GM12878 (cell line): ENCODE results near the gene SNED1. TPM values are rescaled to one million over a fixed set of nuclear protein-coding genes. Genes with fewer than 3 reads are reported as not detected.

Experiments
- ATAC-seq: fragments of 200-7000 bp; cut with Tn5 transposase; 3 replicates; pipeline ENCODE4 v1.9.1; 2020; ENCODE audit warnings: mild to moderate bottlenecking, moderate library complexity
- BruUV-seq: library from RNA; stranded (reverse); fragments of 400-500 nt; replicated peaks from 2 replicates; lab custom pipeline; 2021; lab: Mats Ljungman, UMichigan
- CTCF ChIA-PET: fragments of 300-600 bp; sonication (Branson Sonifier 250); formaldehyde crosslinking; extraction: SDS; loops from one replicate; lab custom pipeline; 2021; ENCODE audit warnings: inconsistent platforms; lab: Yijun Ruan, JAX
- POLR2A ChIA-PET: fragments of 350-600 bp; formaldehyde crosslinking; extraction: SDS; loops from one replicate; lab custom pipeline; 2021; ENCODE audit warnings: inconsistent platforms; lab: Charles Lee
- RAD21 ChIA-PET: fragments of 300-600 bp; sonication (Branson Sonifier 250); formaldehyde crosslinking; loops from one replicate; lab custom pipeline; 2023; ENCODE audit warnings: antibody characterized with exemption; ENCODE audit not compliant: unreplicated experiment; lab: Charles Lee
- SMC1A ChIA-PET: fragments of 300-600 bp; sonication (Branson Sonifier 250); formaldehyde crosslinking; loops from one replicate; lab custom pipeline; 2023; ENCODE audit not compliant: unreplicated experiment, uncharacterized antibody; lab: Charles Lee
- DNase-seq: peaks from one replicate; pipeline ENCODE4 v3.0.0-alpha.2; 2011; ENCODE audit warnings: low read depth, low spot score
- FAIRE-seq: peaks from 3 replicates; lab custom pipeline; 2011; peaks lifted over from hg19 to GRCh38; lab: Jason Lieb, UNC
- H2AFZ ChIP-seq: 2 replicates; pipeline ENCODE4 v1.6.0; 2011; ENCODE audit warnings: low read depth, low read length, control low read depth; ENCODE audit not compliant: control insufficient read depth
- H3K27ac ChIP-seq: 2 replicates; pipeline ENCODE4 v1.5.1; 2011; ENCODE audit warnings: control low read depth; ENCODE audit not compliant: control insufficient read depth, insufficient read depth
- H3K27me3 ChIP-seq, 2 experiments: replicated peaks in 1 of 2; 2 replicates each; pipeline versions ENCODE4 v1.6.0 to v1.6.1; 2011; ENCODE audit warnings: low read length in 1 of 2; ENCODE audit not compliant: control insufficient read depth in 2 of 2, insufficient read depth in 2 of 2
- H3K36me3 ChIP-seq, 2 experiments: 2 replicates each; pipeline ENCODE4 v1.5.1; 2011; ENCODE audit warnings: low read length in 1 of 2; ENCODE audit not compliant: control insufficient read depth in 2 of 2, insufficient read depth in 2 of 2
- H3K4me1 ChIP-seq: 2 replicates; pipeline ENCODE4 v1.6.1; 2011; ENCODE audit warnings: mild to moderate bottlenecking, low read length, moderate library complexity, mixed read lengths; ENCODE audit not compliant: control insufficient read depth, insufficient read depth
- H3K4me2 ChIP-seq: 2 replicates; pipeline ENCODE4 v1.6.0; 2011; ENCODE audit warnings: control low read depth; ENCODE audit not compliant: control insufficient read depth, insufficient read depth
- H3K4me3 ChIP-seq: fragments of 200-600 bp; sonication (generic); 2 replicates; pipeline ENCODE4 v1.5.1; 2016
- H3K79me2 ChIP-seq: 2 replicates; pipeline ENCODE4 v1.6.0; 2011; ENCODE audit warnings: low read length; ENCODE audit not compliant: control insufficient read depth, insufficient read depth
- H3K9ac ChIP-seq: 2 replicates; pipeline ENCODE4 v1.8.0; 2011; ENCODE audit warnings: low read length, control low read depth, mixed read lengths; ENCODE audit not compliant: control insufficient read depth, insufficient read depth
- H3K9me3 ChIP-seq: replicated peaks from 3 replicates; pipeline ENCODE4 v1.5.1; 2011; ENCODE audit warnings: mild to moderate bottlenecking, low read length; ENCODE audit not compliant: control insufficient read depth, insufficient read depth
- H4K20me1 ChIP-seq: 2 replicates; pipeline ENCODE4 v1.6.0; 2011; ENCODE audit not compliant: control insufficient read depth, insufficient read depth
- CREB1 ChIP-seq: IDR thresholded peaks from 2 replicates; pipeline ENCODE4 v1.6.1; 2012; ENCODE audit warnings: low read depth, mild to moderate bottlenecking, inconsistent platforms
- FOXM1 ChIP-seq: IDR thresholded peaks from 2 replicates; pipeline ENCODE4 v1.6.1; 2012; ENCODE audit warnings: low read depth, mild to moderate bottlenecking, inconsistent platforms, low read length, moderate library complexity
- GATAD2B ChIP-seq: fragments of 450-650 bp; conservative IDR thresholded peaks from 2 replicates; pipeline ENCODE4 v1.6.1; 2017; ENCODE audit warnings: low read depth, mild to moderate bottlenecking, moderate library complexity
- IRF3 ChIP-seq: fragments of 450-650 bp; IDR thresholded peaks from 2 replicates; pipeline ENCODE4 v1.6.1; 2014; ENCODE audit warnings: mild to moderate bottlenecking
- KAT2A ChIP-seq: conservative IDR thresholded peaks from 2 replicates; pipeline ENCODE4 v1.6.1; 2011; ENCODE audit warnings: low read depth, low read length; ENCODE audit not compliant: control insufficient read depth
- LARP7 ChIP-seq: fragments of 450-650 bp; IDR thresholded peaks from 2 replicates; pipeline ENCODE4 v1.6.1; 2017; ENCODE audit warnings: mild to moderate bottlenecking
- NBN ChIP-seq: fragments of 450-650 bp; IDR thresholded peaks from 2 replicates; pipeline ENCODE4 v1.6.1; 2016
- RCOR1 ChIP-seq: conservative IDR thresholded peaks from 2 replicates; pipeline ENCODE4 v1.6.1; 2012; ENCODE audit warnings: low read depth, low read length, improper control_type of control experiment
- TCF7 ChIP-seq: IDR thresholded peaks from 2 replicates; pipeline ENCODE4 v1.6.1; 2014; ENCODE audit warnings: antibody characterized with exemption, borderline replicate concordance
- WGBS: methylation state at CpG from one replicate; pipeline ENCODE4 v1.1.6; 2016; ENCODE audit warnings: low lambda C conversion rate; ENCODE audit not compliant: insufficient replicate concordance, insufficient coverage; ENCODE audit errors: missing lambda C conversion rate; 5-methylcytosine and 5-hydroxymethylcytosine counted together
- in situ Hi-C: fragments of 300-500 bp; cut with MboI; formaldehyde crosslinking; loops from 9 replicates; pipeline ENCODE4 v1.14.3; 2018; ENCODE audit warnings: mixed read lengths
- intact Hi-C: fragments of 100-400 bp; cut with micrococcal nuclease; formaldehyde crosslinking; loops from one replicate; pipeline ENCODE4 v1.14.2; 2022; ENCODE audit not compliant: unreplicated experiment
- polyA plus RNA-seq, 11 experiments: library from polyadenylated mRNA; depleted of rRNA in 4 of 11; unstranded in 6 of 11; stranded (reverse) in 5 of 11; fragments of >200 nt; fragmentation: Nextera tagmentation in 4 of 11; fragmentation: Illumina TruSeq in 1 of 11; extraction: Ambion mirVana in 4 of 11; extraction: Trizol in 1 of 11; gene quantifications; 1 replicate in 1 of 11; 2 replicates in 10 of 11; pipeline versions ENCODE4 v1.2.1 to v1.2.3, GENCODE V29; 2011 to 2016; ENCODE audit warnings: inconsistent platforms in 2 of 11, missing spikeins in 2 of 11, low read depth in 1 of 11
- total RNA-seq, 4 experiments: library from RNA; depleted of rRNA in 3 of 4; stranded (reverse); fragments of >200 nt in 3 of 4; fragmentation: Illumina TruSeq in 1 of 4; extraction: Trizol in 1 of 4; gene quantifications; 2 replicates each; pipeline versions ENCODE4 v1.2.1 to v1.2.3, GENCODE V29; 2013 to 2021
- TF ChIP-seq, protein P1 (sequence below): fragments of 450-650 bp; IDR thresholded peaks from 2 replicates; pipeline ENCODE4 v1.6.1; 2017; ENCODE audit warnings: borderline replicate concordance
- TF ChIP-seq, protein P2 (sequence below): IDR thresholded peaks from 2 replicates; pipeline ENCODE4 v1.6.1; 2012; ENCODE audit warnings: mild to moderate bottlenecking, low read depth, low read length
- TF ChIP-seq, protein P3 (sequence below), 3 experiments: IDR thresholded peaks in 2 of 3; conservative IDR thresholded peaks in 1 of 3; 2 replicates each; pipeline ENCODE4 v1.5.1; 2011; ENCODE audit warnings: low read depth in 3 of 3, low read length in 3 of 3, mild to moderate bottlenecking in 3 of 3, control low read depth in 2 of 3, moderate library complexity in 2 of 3, inconsistent platforms in 1 of 3, mixed read lengths in 1 of 3; ENCODE audit not compliant: control insufficient read depth in 2 of 3, insufficient read depth in 1 of 3; ENCODE audit errors: extremely low read depth in 1 of 3

The SNED1 gene
- total and polyA plus RNA-seq, 10 of the 15 experiments (the other 5 are each of a cell fraction or from before 2014, with no cell fraction given): 0.05 to 8.4 (median 3.0) TPM

DNA sequence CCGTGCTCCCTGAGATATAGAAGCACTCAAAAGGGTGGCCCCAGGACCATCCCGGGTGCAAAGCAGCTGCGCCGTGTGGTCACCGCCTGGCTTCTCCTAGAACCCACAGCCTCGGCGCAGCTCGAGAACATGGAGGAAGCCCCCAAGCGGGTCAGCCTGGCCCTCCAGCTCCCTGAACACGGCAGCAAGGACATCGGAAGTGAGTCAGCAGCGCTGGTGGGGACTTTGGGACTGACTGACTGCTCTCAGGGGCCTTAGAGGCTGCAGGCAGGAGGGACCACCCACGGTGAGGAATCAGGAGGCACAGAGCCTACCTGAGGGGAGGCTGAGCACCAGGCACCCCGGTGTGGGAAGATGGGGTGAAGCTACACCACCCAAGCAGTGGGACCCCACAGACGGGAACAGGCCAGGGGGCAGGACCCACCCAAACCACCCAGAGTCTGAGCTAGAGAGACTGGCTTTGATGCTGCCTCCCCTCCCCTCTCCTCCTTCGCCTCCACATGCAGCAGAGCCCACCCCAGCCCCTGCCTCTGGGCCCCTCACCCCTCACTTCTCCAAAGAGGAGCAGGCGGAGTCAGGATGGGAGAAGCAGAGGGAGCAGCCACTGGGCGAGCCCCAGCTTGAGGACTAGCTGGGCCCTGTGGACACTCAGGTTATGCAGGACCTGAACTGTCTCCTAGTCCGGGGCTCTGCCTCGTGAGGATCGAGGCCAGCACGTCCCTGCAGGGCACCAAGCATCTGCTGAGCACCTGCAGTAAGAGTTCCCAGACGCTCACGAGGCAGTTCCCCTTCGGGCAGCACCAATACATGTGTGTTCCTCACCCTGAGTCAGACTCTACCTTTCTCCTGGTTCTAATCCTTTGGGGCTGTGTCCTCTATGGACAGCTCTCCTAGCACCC is 75.0 kb downstream of the SNED1 start (continued):
- TF ChIP-seq GATAD2B: no peak
- TF ChIP-seq NBN: no peak
- TF ChIP-seq LARP7: no peak
- TF ChIP-seq, protein P1, sequence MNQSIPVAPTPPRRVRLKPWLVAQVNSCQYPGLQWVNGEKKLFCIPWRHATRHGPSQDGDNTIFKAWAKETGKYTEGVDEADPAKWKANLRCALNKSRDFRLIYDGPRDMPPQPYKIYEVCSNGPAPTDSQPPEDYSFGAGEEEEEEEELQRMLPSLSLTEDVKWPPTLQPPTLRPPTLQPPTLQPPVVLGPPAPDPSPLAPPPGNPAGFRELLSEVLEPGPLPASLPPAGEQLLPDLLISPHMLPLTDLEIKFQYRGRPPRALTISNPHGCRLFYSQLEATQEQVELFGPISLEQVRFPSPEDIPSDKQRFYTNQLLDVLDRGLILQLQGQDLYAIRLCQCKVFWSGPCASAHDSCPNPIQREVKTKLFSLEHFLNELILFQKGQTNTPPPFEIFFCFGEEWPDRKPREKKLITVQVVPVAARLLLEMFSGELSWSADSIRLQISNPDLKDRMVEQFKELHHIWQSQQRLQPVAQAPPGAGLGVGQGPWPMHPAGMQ: no peak
- no peak for TF ChIP-seq IRF3
- no peak for TF ChIP-seq RCOR1

- Histone ChIP-seq H3K4me3 (no peak overlapping the region), H3K27ac (no peak overlapping the region), H3K9ac (no peak overlapping the region), H3K9me3 (no peaks in the 10 kb centered on the region), H3K27me3 (no peaks in the 10 kb centered on the region), H3K36me3 (peaks cover 0 to 3% of the 10 kb centered on the region in 2 experiments; a peak in 1 of 4 replicates), H3K79me2 (no peaks in the 10 kb centered on the region), H3K4me1 (no peaks in the 10 kb centered on the region), H3K4me2 (no peak overlapping the region), H4K20me1 (no peaks in the 10 kb centered on the region), H2AFZ (no peak overlapping the region)
- FAIRE-seq (no peak), DNase-seq (no peak), ATAC-seq (no peak)
- intact Hi-C loops (no loop called here), in situ Hi-C loops (no loop called here)
- POLR2A ChIA-PET: interaction anchor here (0.6 kb wide), 1 partner anchor 12 kb away, joined by 7 read pairs; no protein-coding TSS in a partner anchor
- BruUV-seq: no TSS peak
- RAD21 ChIA-PET: no interaction called here
- SMC1A ChIA-PET: no interaction called here
- CTCF ChIA-PET: no interaction called here
- 77% methylated on average over 16 of the region's 16 CpGs for WGBS
- TF ChIP-seq TCF7 (no peak), CREB1 (no peak), FOXM1 (no peak), KAT2A (no peak), GATAD2B (no peak)
- TF ChIP-seq, protein P2, sequence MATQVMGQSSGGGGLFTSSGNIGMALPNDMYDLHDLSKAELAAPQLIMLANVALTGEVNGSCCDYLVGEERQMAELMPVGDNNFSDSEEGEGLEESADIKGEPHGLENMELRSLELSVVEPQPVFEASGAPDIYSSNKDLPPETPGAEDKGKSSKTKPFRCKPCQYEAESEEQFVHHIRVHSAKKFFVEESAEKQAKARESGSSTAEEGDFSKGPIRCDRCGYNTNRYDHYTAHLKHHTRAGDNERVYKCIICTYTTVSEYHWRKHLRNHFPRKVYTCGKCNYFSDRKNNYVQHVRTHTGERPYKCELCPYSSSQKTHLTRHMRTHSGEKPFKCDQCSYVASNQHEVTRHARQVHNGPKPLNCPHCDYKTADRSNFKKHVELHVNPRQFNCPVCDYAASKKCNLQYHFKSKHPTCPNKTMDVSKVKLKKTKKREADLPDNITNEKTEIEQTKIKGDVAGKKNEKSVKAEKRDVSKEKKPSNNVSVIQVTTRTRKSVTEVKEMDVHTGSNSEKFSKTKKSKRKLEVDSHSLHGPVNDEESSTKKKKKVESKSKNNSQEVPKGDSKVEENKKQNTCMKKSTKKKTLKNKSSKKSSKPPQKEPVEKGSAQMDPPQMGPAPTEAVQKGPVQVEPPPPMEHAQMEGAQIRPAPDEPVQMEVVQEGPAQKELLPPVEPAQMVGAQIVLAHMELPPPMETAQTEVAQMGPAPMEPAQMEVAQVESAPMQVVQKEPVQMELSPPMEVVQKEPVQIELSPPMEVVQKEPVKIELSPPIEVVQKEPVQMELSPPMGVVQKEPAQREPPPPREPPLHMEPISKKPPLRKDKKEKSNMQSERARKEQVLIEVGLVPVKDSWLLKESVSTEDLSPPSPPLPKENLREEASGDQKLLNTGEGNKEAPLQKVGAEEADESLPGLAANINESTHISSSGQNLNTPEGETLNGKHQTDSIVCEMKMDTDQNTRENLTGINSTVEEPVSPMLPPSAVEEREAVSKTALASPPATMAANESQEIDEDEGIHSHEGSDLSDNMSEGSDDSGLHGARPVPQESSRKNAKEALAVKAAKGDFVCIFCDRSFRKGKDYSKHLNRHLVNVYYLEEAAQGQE: no peak
- TF ChIP-seq, protein P3, sequence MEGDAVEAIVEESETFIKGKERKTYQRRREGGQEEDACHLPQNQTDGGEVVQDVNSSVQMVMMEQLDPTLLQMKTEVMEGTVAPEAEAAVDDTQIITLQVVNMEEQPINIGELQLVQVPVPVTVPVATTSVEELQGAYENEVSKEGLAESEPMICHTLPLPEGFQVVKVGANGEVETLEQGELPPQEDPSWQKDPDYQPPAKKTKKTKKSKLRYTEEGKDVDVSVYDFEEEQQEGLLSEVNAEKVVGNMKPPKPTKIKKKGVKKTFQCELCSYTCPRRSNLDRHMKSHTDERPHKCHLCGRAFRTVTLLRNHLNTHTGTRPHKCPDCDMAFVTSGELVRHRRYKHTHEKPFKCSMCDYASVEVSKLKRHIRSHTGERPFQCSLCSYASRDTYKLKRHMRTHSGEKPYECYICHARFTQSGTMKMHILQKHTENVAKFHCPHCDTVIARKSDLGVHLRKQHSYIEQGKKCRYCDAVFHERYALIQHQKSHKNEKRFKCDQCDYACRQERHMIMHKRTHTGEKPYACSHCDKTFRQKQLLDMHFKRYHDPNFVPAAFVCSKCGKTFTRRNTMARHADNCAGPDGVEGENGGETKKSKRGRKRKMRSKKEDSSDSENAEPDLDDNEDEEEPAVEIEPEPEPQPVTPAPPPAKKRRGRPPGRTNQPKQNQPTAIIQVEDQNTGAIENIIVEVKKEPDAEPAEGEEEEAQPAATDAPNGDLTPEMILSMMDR (IDR thresholded peaks at IDR 0.05 in 2 of 3, conservative IDR thresholded peaks at IDR 0.05 in 1 of 3; ENCODE audit: control insufficient read depth in 2 of 3, extremely low read depth in 1 of 3, insufficient read depth in 1 of 3, low read depth in 3 of 3, low read length in 3 of 3): no peak
Observed at GRCh38 chr2:241074065-241074818, 75.8 kb downstream of the SNED1 start.
